ENCODE results near the gene NLGN4Y. TPM values are rescaled to one million over a fixed set of nuclear protein-coding genes. Genes with fewer than 3 reads are reported as not detected.

NLGN4Y gene
- total and polyA plus RNA-seq, 7 donors: 0.30 to 0.65 (median 0.46) TPM; not detected in 4

DNA sequence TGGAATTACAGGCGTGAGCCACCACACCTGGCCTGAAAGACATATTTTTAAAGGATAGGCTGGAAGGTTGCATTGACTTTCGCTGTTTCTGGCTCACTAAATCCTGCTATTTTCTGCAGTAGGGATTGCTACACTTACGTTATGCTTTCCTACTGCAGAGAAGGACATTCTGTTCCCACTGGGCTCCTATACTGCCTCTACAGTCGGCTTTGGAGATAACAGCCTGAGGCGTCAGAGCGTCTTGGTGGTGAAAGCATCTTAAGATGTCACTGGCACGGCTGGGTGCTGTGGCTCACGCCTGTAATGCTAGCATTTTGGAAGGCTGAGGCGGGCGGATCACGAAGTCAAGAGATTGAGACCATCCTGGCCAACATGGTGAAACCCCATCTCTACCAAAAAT lies 77.0 kb downstream of the NLGN4Y start:
- no peaks in the 10 kb centered on the region for H3K36me3 ChIP-seq (ENCODE audit: insufficient read depth in 1 of 2, low read depth in 1 of 2)
- H3K4me3 ChIP-seq: no peak overlapping the region
- no peak overlapping the region for H3K27ac ChIP-seq
- 88 to 90% methylated on average over 11 of the region's 11 CpGs; no CpG with 5 or more reads in 1 of the 3 donors for WGBS, 3 donors
- intact Hi-C loops (cut with DNase I): no loop called here
- no peak for ATAC-seq
- no peaks in the 10 kb centered on the region for H3K9me3 ChIP-seq
- no peak for TF ChIP-seq CTCF (IDR thresholded peaks at IDR 0.05)
- no peaks in the 10 kb centered on the region for H3K27me3 ChIP-seq (ENCODE audit: insufficient read depth in 3 of 3, low read length in 2 of 3)
- H3K4me1 ChIP-seq: no peaks in the 10 kb centered on the region
- no peak for DNase-seq

- no peak for TF ChIP-seq CTCF (IDR thresholded peaks at IDR 0.05)
- ATAC-seq: no peak
- no peaks in the 10 kb centered on the region for H3K4me1 ChIP-seq
- WGBS, 3 donors: 86 to 87% methylated on average over 1 of the region's 1 CpG; no CpG with 5 or more reads in 1 of the 3 donors
- no peaks in the 10 kb centered on the region for H3K36me3 ChIP-seq (ENCODE audit: insufficient read depth in 1 of 2, low read depth in 1 of 2)
- no peaks in the 10 kb centered on the region for H3K9me3 ChIP-seq
- H3K4me3 ChIP-seq: no peak overlapping the region
- DNase-seq: no peak
- H3K27me3 ChIP-seq (ENCODE audit: insufficient read depth in 3 of 3, low read length in 2 of 3): no peaks in the 10 kb centered on the region
- intact Hi-C loops (cut with DNase I): no loop called here
- H3K27ac ChIP-seq: no peak overlapping the region
These were observed 93.3 kb downstream of the NLGN4Y start for GRCh38 chrY:14617625-14618024.

GRCh38 chrY:14618513-14618912 lies 94.2 kb downstream of the NLGN4Y start:
- Histone ChIP-seq H3K27ac (no peak overlapping the region), H3K27me3 (ENCODE audit: insufficient read depth in 3 of 3, low read length in 2 of 3) (no peaks in the 10 kb centered on the region), H3K4me3 (no peak overlapping the region), H3K36me3 (ENCODE audit: insufficient read depth in 1 of 2, low read depth in 1 of 2) (no peaks in the 10 kb centered on the region), H3K4me1 (no peaks in the 10 kb centered on the region), H3K9me3 (no peaks in the 10 kb centered on the region)
- intact Hi-C loops (cut with DNase I): no loop called here
- no peak for DNase-seq
- no peak for TF ChIP-seq CTCF (IDR thresholded peaks at IDR 0.05)
- 97 to 100% methylated on average over 2 of the region's 2 CpGs; no CpG with 5 or more reads in 1 of the 3 donors for WGBS, 3 donors
- no peak for ATAC-seq

- ATAC-seq (no peak), DNase-seq (no peak)
- 92 to 94% methylated on average over 6 of the region's 6 CpGs; no CpG with 5 or more reads in 1 of the 3 donors for WGBS, 3 donors
- intact Hi-C loops (cut with DNase I): no loop called here
- no peak overlapping the region for H3K27ac ChIP-seq
- no peak for TF ChIP-seq CTCF (IDR thresholded peaks at IDR 0.05)
- H3K9me3 ChIP-seq: no peaks in the 10 kb centered on the region
- H3K27me3 ChIP-seq (ENCODE audit: insufficient read depth in 3 of 3, low read length in 2 of 3): no peaks in the 10 kb centered on the region
- H3K4me3 ChIP-seq: no peak overlapping the region
- H3K4me1 ChIP-seq: no peaks in the 10 kb centered on the region
- no peaks in the 10 kb centered on the region for H3K36me3 ChIP-seq (ENCODE audit: insufficient read depth in 1 of 2, low read depth in 1 of 2)
These were observed 103.9 kb downstream of the NLGN4Y start for GRCh38 chrY:14628208-14628607.

DNA sequence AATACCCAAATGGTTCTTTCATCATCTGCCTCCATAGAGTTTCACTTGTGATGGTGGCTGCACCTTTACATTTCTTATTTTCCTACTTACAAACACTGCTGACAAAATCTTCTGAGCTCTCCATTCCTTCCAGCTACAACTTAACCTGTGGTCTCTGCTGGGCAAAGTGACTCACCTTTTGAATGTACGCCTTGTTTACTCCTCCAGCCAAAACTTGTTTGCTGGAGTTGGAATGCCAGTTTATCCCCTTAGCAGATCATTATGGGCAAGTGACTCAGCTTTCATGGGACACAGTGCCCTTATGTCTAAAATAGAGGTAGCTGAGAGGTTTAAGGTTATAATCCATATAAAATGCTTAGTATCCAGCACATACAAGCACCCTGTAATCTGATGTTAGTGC lies 107.3 kb downstream of the NLGN4Y start:
- ATAC-seq: no peak
- DNase-seq: no peak

More for the DNA sequence above, 107.3 kb downstream of the NLGN4Y start:
- Histone ChIP-seq H3K27ac (no peak overlapping the region), H3K4me3 (no peak overlapping the region), H3K27me3 (ENCODE audit: insufficient read depth in 3 of 3, low read length in 2 of 3) (no peaks in the 10 kb centered on the region), H3K9me3 (no peaks in the 10 kb centered on the region), H3K36me3 (ENCODE audit: insufficient read depth in 1 of 2, low read depth in 1 of 2) (no peaks in the 10 kb centered on the region), H3K4me1 (no peaks in the 10 kb centered on the region)
- TF ChIP-seq CTCF (IDR thresholded peaks at IDR 0.05): no peak
- intact Hi-C loops (cut with DNase I): no loop called here
- WGBS, 3 donors: 45 to 51% methylated on average over 1 of the region's 1 CpG; no CpG with 5 or more reads in 1 of the 3 donors

Data from psoas muscle (tissue), 8 donors.